Prostate gland (tissue), 2 donors: ENCODE measurements around the gene TREM2. TPM values are rescaled to one million over a fixed set of nuclear protein-coding genes. Genes with fewer than 3 reads are reported as not detected.
"Not testable (repeated sequence)": the region's sequence is repeated elsewhere in the genome, so short reads cannot be mapped to it uniquely, and the experiment has no call there.

Source experiments
- DNase-seq: peaks from one replicate; pipeline ENCODE4 v3.0.0-alpha.2; 2019; ENCODE audit warnings: low spot score
- H3K27ac ChIP-seq, 2 donors: fragments of 200-600 bp; sonication (generic); 2 replicates each; pipeline ENCODE4 v1.5.1; 2017 to 2019
- H3K27me3 ChIP-seq: fragments of 200-600 bp; sonication (generic); replicated peaks from 2 replicates; pipeline ENCODE4 v1.5.1; 2019; ENCODE audit not compliant: insufficient read depth
- H3K36me3 ChIP-seq, 2 donors: fragments of 200-600 bp; sonication (generic); 1 replicate in 1 of 2; 2 replicates in 1 of 2; pipeline versions ENCODE4 v1.5.1 to v1.8.1; 2017 to 2019
- H3K4me1 ChIP-seq: fragments of 200-600 bp; sonication (generic); replicated peaks from 2 replicates; pipeline ENCODE4 v1.5.1; 2019
- H3K4me3 ChIP-seq, 2 donors: fragments of 200-600 bp; sonication (generic); 2 replicates each; pipeline ENCODE4 v1.5.1; 2017 to 2019
- H3K9me3 ChIP-seq: fragments of 200-600 bp; sonication (generic); 2 replicates; pipeline ENCODE4 v1.5.1; 2017
- POLR2A ChIP-seq: fragments of 450-650 bp; IDR thresholded peaks from one replicate; pipeline ENCODE4 v1.6.1; 2016; ENCODE audit warnings: antibody characterized with exemption, mild to moderate bottlenecking
- POLR2AphosphoS5 ChIP-seq: sonication (generic); formaldehyde crosslinking; IDR thresholded peaks from one replicate; pipeline ENCODE4 v1.6.1; 2017; ENCODE audit warnings: antibody characterized with exemption
- WGBS: methylation state at CpG from one replicate; pipeline ENCODE4 v1.1.5; 2018; 5-methylcytosine and 5-hydroxymethylcytosine counted together
- intact Hi-C: fragments of 100-400 bp; cut with DNase I; formaldehyde crosslinking; loops from one replicate; pipeline ENCODE4 v1.14.2; 2022
- total RNA-seq, 2 donors: library from RNA; depleted of rRNA; stranded (reverse); fragments of >200 nt; gene quantifications; one replicate each; pipeline ENCODE4 v1.1.0, GENCODE V29; 2016
- TF ChIP-seq, protein P1 (sequence below), 4 experiments: fragments of 200-600 bp in 2 of 4; fragments of 450-650 bp in 2 of 4; sonication (generic) in 2 of 4; IDR thresholded peaks; 1 replicate in 3 of 4; 2 replicates in 1 of 4; pipeline ENCODE4 v1.5.1; 2016 to 2019; ENCODE audit warnings: antibody characterized with exemption in 4 of 4, mild to moderate bottlenecking in 2 of 4, moderate library complexity in 2 of 4

TREM2 gene
- total RNA-seq, 2 donors from 2014 or later = 6.8 to 8.1 TPM

DNA sequence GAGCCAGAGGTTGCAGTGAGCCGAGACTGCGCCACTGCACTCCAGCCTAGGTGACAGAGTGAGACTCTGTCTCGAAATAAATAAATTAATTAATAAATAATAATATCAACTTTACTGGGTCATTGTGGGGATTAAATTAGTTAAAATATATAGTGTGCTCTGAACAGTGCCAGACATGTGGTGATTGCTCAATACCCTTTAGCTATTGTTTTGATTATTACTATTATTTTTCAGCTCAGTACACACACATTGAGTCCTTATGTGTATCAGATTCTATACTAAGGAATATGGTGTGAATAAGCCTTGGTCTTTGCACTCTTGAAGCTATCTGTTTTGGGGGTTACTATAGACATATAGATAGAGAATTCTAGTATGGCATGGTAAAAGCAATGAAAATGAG is 37.6 kb downstream of the TREM2 start:
- intact Hi-C loops = no loop called here
- Histone ChIP-seq H3K27me3 (no peaks in the 10 kb centered on the region), H3K27ac (no peak overlapping the region), H3K9me3 (no peaks in the 10 kb centered on the region), H3K4me3 (no peak overlapping the region), H3K36me3 (no peaks in the 10 kb centered on the region), H3K4me1 (no peaks in the 10 kb centered on the region)
- no peak for TF ChIP-seq POLR2A
- TF ChIP-seq POLR2AphosphoS5 = no peak
- TF ChIP-seq, protein P1, sequence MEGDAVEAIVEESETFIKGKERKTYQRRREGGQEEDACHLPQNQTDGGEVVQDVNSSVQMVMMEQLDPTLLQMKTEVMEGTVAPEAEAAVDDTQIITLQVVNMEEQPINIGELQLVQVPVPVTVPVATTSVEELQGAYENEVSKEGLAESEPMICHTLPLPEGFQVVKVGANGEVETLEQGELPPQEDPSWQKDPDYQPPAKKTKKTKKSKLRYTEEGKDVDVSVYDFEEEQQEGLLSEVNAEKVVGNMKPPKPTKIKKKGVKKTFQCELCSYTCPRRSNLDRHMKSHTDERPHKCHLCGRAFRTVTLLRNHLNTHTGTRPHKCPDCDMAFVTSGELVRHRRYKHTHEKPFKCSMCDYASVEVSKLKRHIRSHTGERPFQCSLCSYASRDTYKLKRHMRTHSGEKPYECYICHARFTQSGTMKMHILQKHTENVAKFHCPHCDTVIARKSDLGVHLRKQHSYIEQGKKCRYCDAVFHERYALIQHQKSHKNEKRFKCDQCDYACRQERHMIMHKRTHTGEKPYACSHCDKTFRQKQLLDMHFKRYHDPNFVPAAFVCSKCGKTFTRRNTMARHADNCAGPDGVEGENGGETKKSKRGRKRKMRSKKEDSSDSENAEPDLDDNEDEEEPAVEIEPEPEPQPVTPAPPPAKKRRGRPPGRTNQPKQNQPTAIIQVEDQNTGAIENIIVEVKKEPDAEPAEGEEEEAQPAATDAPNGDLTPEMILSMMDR (IDR thresholded peaks at IDR 0.05) = no peak
- DNase-seq = no peak
- 98% methylated on average over 3 of the region's 3 CpGs for WGBS

DNA sequence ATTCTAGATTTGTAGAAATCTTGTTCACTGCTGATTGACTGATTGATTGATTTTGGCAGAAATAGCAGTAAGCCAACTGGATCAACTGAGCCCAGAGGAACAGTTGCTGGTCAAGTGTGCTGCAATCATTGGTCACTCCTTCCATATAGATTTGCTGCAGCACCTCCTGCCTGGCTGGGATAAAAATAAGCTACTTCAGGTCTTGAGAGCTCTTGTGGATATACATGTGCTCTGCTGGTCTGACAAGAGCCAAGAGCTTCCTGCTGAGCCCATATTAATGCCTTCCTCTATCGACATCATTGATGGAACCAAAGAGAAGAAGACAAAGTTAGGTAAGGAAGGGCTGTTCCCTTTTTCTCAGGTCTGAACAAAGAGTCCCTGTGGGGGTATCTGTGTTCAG is 40.0 kb downstream of the TREM2 start:
- TF ChIP-seq POLR2AphosphoS5 (no peak), POLR2A (no peak)
- TF ChIP-seq, protein P1 (IDR thresholded peaks at IDR 0.05) = no peak
- 100% methylated on average over 1 of the region's 1 CpG for WGBS
- intact Hi-C loops = no loop called here

DNA sequence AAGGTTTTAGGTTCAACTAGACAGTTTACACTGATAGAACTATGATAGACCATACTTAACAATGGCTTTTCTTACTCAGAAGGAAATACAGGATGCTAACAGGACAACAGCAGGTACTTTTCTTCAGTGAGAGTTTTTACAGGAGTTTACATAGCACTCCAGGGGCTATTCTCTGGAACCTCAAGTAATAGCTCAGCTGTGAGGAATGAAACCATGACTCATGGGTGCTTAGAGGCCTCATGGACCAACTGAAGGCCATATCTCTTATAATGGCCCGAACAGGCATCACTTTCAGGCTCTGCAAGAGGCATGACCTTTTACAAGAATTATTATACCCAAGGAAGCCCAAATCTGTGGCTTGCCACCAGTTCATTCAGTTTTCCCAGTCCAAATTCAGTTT is 40.5 kb downstream of the TREM2 start:
- H3K4me3 ChIP-seq = no peak overlapping the region
- DNase-seq = no peak
- no peaks in the 10 kb centered on the region for H3K9me3 ChIP-seq
- no peaks in the 10 kb centered on the region for H3K36me3 ChIP-seq
- H3K4me1 ChIP-seq = no peaks in the 10 kb centered on the region
- no peaks in the 10 kb centered on the region for H3K27me3 ChIP-seq
- TF ChIP-seq, protein P1 (IDR thresholded peaks at IDR 0.05) = no peak
- TF ChIP-seq POLR2A = no peak
- no peak for TF ChIP-seq POLR2AphosphoS5
- WGBS = 93% methylated on average over 1 of the region's 1 CpG
- intact Hi-C loops = no loop called here
- no peak overlapping the region for H3K27ac ChIP-seq

More for the DNA sequence above, 40.0 kb downstream of the TREM2 start:
- no peaks in the 10 kb centered on the region for H3K4me1 ChIP-seq
- no peaks in the 10 kb centered on the region for H3K36me3 ChIP-seq
- H3K4me3 ChIP-seq = no peak overlapping the region
- H3K27ac ChIP-seq = no peak overlapping the region
- H3K9me3 ChIP-seq = no peaks in the 10 kb centered on the region
- DNase-seq = no peak
- no peaks in the 10 kb centered on the region for H3K27me3 ChIP-seq

DNA sequence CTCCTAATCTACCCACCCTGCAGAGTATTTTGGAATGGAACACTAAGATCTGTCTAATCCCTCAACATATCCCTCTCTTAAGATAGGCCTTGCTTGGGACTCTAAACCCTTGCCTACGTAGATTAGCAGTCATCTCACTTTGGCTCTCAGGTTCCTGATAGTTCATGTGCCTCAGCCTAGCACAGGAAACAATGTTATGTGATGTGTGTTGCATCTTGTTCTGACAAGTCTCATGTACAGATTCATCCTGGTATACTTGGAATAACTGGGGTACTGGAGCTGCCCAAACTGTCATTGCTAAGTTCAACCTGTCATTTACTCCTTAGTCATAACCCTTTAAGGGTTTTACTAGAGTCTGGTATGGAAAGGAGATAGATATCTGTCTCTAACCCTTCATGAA is 42.9 kb downstream of the TREM2 start:
- intact Hi-C loops = no loop called here
- Histone ChIP-seq H3K9me3 (no peaks in the 10 kb centered on the region), H3K27me3 (no peaks in the 10 kb centered on the region), H3K27ac (no peak overlapping the region), H3K4me3 (no peak overlapping the region), H3K36me3 (no peaks in the 10 kb centered on the region), H3K4me1 (no peaks in the 10 kb centered on the region)
- TF ChIP-seq POLR2AphosphoS5 (no peak), POLR2A (no peak)
- TF ChIP-seq, protein P1 (IDR thresholded peaks at IDR 0.05) = no peak
- 95% methylated on average over 1 of the region's 1 CpG for WGBS
- no peak for DNase-seq

DNA sequence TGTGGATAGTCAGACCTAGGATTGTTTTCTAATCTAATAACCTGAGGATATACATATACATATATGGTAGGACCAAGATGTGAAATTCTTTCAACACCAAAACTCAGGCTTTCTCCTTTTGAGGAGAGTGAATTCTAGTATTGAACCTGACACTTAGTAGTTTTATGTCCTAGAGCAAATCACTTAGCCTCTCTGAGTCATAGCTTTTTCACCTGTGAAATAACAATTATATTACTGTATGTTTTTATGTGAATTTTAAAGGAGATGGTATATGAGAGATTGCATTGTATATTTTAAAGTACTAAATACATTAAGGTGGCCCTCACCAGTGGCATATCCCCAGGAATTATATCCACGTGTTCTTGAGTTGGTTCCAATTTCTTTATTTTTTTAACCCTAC is 43.4 kb downstream of the TREM2 start:
- DNase-seq = no peak
- Histone ChIP-seq H3K9me3 (no peaks in the 10 kb centered on the region), H3K27me3 (no peaks in the 10 kb centered on the region), H3K36me3 (no peaks in the 10 kb centered on the region), H3K4me1 (no peaks in the 10 kb centered on the region), H3K4me3 (no peak overlapping the region), H3K27ac (no peak overlapping the region)
- TF ChIP-seq POLR2AphosphoS5 (no peak), POLR2A (no peak)
- TF ChIP-seq, protein P1 (IDR thresholded peaks at IDR 0.05) = no peak
- 55% methylated on average over 1 of the region's 1 CpG for WGBS
- intact Hi-C loops = no loop called here

DNA sequence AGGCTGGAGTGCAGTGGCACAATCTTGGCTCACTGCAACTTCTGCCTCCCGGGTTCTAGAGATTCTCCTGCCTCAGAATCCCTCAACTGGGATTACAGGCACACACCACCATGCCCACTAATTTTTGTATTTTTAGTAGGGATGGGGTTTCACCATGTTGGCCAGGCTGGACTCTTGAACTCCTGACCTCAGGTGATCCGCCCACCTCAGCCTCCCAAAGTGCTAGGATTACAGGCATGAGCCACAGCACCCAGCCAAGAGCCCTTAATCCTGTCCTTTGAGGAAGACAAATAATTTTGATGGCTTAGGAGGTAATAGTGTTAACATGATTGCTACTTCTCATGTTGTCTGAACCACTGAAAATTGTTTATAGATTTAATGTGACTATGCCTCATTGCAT is 47.9 kb downstream of the TREM2 start:
- H3K4me1 ChIP-seq, H3K27ac ChIP-seq, intact Hi-C loops, H3K27me3 ChIP-seq, H3K4me3 ChIP-seq, H3K9me3 ChIP-seq, H3K36me3 ChIP-seq, DNase-seq: not testable (repeated sequence)
- WGBS = 100% methylated on average over 2 of the region's 2 CpGs
